OCI-LY1 (cell line): ENCODE measurements around the gene NHERF2.

ENCODE experiments used
- H2AFZ ChIP-seq: fragments of 200-600 bp; sonication (generic), shearing (Covaris generic); 2 replicates; pipeline ENCODE4 v1.6.0; 2014; ENCODE audit warnings: antibody characterized with exemption, mild to moderate bottlenecking, low read length
- H3F3A ChIP-seq: fragments of 200-600 bp; sonication (generic), shearing (Covaris generic); 2 replicates; pipeline ENCODE4 v1.6.0; 2014; ENCODE audit warnings: mild to moderate bottlenecking, antibody characterized with exemption, low read length, moderate library complexity; ENCODE audit not compliant: insufficient read depth
- H3K27ac ChIP-seq: fragments of 200-600 bp; sonication (generic); 2 replicates; pipeline ENCODE4 v1.5.1; 2014; ENCODE audit warnings: low read length, mixed run types, mild to moderate bottlenecking, low read depth; ENCODE audit not compliant: poor library complexity, severe bottlenecking
- H3K27me3 ChIP-seq: fragments of 200-600 bp; sonication (generic); 2 replicates; pipeline ENCODE4 v1.6.0; 2014; ENCODE audit warnings: antibody characterized with exemption, mild to moderate bottlenecking, low read length, moderate library complexity; ENCODE audit not compliant: insufficient read depth
- H3K36me3 ChIP-seq: fragments of 200-600 bp; sonication (generic); 2 replicates; pipeline ENCODE4 v1.6.1; 2014; ENCODE audit warnings: mild to moderate bottlenecking, antibody characterized with exemption, low read length, moderate library complexity, mixed read lengths; ENCODE audit not compliant: insufficient read depth
- H3K4me1 ChIP-seq: fragments of 200-600 bp; sonication (generic); 2 replicates; pipeline ENCODE4 v1.5.1; 2014; ENCODE audit warnings: mild to moderate bottlenecking, low read length, moderate library complexity; ENCODE audit not compliant: insufficient read depth, severe bottlenecking
- H3K4me2 ChIP-seq: fragments of 200-600 bp; sonication (generic), shearing (Covaris generic); 2 replicates; pipeline ENCODE4 v1.6.1; 2014; ENCODE audit warnings: low read length
- H3K4me3 ChIP-seq: fragments of 200-600 bp; sonication (generic); 2 replicates; pipeline ENCODE4 v1.5.1; 2014; ENCODE audit warnings: low read length, low read depth, mild to moderate bottlenecking, mixed read lengths; ENCODE audit not compliant: poor library complexity, severe bottlenecking
- H3K79me2 ChIP-seq: fragments of 200-600 bp; shearing (Covaris generic); 2 replicates; pipeline ENCODE4 v1.6.1; 2016; ENCODE audit warnings: mixed run types, low read length, mixed read lengths; ENCODE audit not compliant: insufficient read depth
- H3K9ac ChIP-seq: fragments of 200-600 bp; sonication (generic), shearing (Covaris generic); 2 replicates; pipeline ENCODE4 v1.6.1; 2014; ENCODE audit warnings: mild to moderate bottlenecking, low read length, mixed read lengths
- H3K9me2 ChIP-seq: fragments of 200-600 bp; sonication (generic), shearing (Covaris generic); 2 replicates; pipeline ENCODE4 v1.6.1; 2014; ENCODE audit warnings: low read depth, mild to moderate bottlenecking, low read length, mixed read lengths
- H3K9me3 ChIP-seq: fragments of 200-600 bp; shearing (Covaris generic); 2 replicates; pipeline ENCODE4 v1.6.1; 2014; ENCODE audit warnings: low read length, mixed read lengths
- H4K20me1 ChIP-seq: fragments of 200-600 bp; sonication (generic), shearing (Covaris generic); 2 replicates; pipeline ENCODE4 v1.6.0; 2016; ENCODE audit warnings: mild to moderate bottlenecking, low read length; ENCODE audit not compliant: insufficient read depth
- EZH2 ChIP-seq: fragments of 200-600 bp; sonication (generic), shearing (Covaris generic); IDR thresholded peaks from 2 replicates; pipeline ENCODE4 v1.8.0; 2017; ENCODE audit warnings: borderline replicate concordance, mixed run types, mild to moderate bottlenecking, antibody characterized with exemption, low read length, moderate library complexity, mixed read lengths
- TF ChIP-seq, protein P1 (sequence below): fragments of 200-600 bp; sonication (generic), shearing (Covaris generic); IDR thresholded peaks from 2 replicates; pipeline ENCODE4 v1.5.1; 2017; ENCODE audit warnings: mild to moderate bottlenecking, antibody characterized with exemption, low read length, moderate library complexity, mixed read lengths

Gene NHERF2

DNA sequence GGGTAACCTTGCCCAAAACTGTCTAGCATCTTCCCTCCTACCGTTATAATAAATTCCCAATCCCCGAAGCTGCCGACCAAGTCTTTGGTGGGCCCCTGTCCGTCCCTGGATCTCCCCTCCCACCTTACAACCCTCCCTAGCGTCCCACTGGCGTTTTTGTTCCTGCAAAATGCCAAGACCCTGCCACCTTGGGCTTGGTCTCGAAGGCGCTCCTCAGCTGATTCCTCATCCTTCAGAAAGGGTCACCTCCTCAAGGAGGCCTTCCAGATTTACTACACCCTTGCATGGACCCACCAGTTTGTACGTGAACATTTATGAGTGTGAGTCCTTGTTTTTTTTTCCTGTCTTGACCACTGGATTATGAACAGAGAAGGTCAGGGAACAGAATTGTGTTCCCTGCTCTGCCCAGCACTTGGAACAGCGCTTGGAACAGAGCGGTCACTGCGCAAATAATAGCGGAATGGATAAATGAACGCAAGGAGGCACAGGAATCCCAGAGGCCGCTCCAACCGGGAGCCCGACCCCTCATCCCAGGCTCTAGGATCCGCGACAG is 43.6 kb upstream of the NHERF2 start:
- Histone ChIP-seq H3K27me3 (no peaks in the 10 kb centered on the region; the same call in 1 of the 2 replicates), H3K79me2 (no peaks in the 10 kb centered on the region), H3K4me1 (peaks cover 22% of the 10 kb centered on the region), H3K4me3 (peak overlapping the region; percentile 66), H4K20me1 (no peaks in the 10 kb centered on the region), H3F3A (no peaks in the 10 kb centered on the region), H3K27ac (no peak overlapping the region), H3K9ac (no peak overlapping the region), H3K9me3 (no peaks in the 10 kb centered on the region), H3K36me3 (peaks cover 22% of the 10 kb centered on the region), H3K4me2 (peak overlapping the region; percentile 87), H3K9me2 (no peaks in the 10 kb centered on the region), H2AFZ (no peak overlapping the region)
- TF ChIP-seq EZH2: no peak
- TF ChIP-seq, protein P1, sequence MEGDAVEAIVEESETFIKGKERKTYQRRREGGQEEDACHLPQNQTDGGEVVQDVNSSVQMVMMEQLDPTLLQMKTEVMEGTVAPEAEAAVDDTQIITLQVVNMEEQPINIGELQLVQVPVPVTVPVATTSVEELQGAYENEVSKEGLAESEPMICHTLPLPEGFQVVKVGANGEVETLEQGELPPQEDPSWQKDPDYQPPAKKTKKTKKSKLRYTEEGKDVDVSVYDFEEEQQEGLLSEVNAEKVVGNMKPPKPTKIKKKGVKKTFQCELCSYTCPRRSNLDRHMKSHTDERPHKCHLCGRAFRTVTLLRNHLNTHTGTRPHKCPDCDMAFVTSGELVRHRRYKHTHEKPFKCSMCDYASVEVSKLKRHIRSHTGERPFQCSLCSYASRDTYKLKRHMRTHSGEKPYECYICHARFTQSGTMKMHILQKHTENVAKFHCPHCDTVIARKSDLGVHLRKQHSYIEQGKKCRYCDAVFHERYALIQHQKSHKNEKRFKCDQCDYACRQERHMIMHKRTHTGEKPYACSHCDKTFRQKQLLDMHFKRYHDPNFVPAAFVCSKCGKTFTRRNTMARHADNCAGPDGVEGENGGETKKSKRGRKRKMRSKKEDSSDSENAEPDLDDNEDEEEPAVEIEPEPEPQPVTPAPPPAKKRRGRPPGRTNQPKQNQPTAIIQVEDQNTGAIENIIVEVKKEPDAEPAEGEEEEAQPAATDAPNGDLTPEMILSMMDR: no peak

DNA sequence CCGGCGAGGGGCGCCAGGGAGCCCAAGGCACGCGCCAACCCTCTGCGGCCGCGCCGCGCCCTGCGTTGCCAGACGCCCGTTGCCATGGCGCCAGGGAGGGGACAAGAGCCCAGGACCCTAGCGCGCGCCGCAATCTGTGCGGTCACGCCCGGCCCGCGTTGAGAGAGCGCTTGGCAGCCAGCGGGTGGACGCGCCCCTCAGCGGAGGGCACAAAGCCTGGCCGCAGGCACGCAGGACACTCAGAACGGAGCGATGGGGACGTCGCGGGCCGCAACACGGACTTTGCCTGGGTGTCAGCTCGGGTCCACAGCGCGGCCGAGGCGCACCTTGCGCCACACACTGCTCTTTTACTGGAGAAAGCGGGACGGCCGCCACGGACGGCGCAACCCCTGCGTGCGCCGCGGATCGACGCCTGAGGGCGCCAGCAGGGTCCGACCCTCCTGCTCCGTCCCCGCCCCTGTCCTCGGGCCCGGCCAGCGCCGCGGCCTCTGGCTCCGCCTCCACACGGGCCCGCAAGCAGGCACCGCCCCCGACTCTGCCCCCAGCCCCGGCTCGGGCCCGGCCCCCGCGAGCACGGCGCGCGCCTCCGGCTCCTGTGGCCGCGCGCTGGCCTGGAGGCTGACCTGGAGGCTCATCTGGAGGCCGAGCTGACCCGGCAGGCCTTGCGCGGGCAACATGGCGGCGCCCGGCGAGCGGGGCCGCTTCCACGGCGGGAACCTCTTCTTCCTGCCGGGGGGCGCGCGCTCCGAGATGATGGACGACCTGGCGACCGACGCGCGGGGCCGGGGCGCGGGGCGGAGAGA is 43.0 kb upstream of the NHERF2 start, which contains the start of gene GFER:
TSS of gene GFER (plus strand) at position 650 of the 803 bp plus-strand sequence. CDS start at position 676, 26 bp downstream.
- Histone ChIP-seq H3K4me2 (peak within 1 kb of the TSS; percentile 87), H3K27ac (no peak within 1 kb of the TSS), H4K20me1 (no peaks in the 10 kb centered on the region), H3K36me3 (peaks cover 15% of the 10 kb centered on the region), H3K9me2 (no peaks in the 10 kb centered on the region), H3K79me2 (no peaks in the 10 kb centered on the region), H3K9me3 (no peaks in the 10 kb centered on the region), H2AFZ (no peak within 1 kb of the TSS), H3F3A (no peaks in the 10 kb centered on the region), H3K27me3 (no peaks in the 10 kb centered on the region; the same call in 1 of the 2 replicates), H3K9ac (peak within 1 kb of the TSS; percentile 66), H3K4me3 (peak within 1 kb of the TSS; percentile 66), H3K4me1 (peaks cover 22% of the 10 kb centered on the region)
- TF ChIP-seq, protein P1: peak; percentile 33; the same call in 1 of the 2 replicates
- TF ChIP-seq EZH2: no peak

DNA sequence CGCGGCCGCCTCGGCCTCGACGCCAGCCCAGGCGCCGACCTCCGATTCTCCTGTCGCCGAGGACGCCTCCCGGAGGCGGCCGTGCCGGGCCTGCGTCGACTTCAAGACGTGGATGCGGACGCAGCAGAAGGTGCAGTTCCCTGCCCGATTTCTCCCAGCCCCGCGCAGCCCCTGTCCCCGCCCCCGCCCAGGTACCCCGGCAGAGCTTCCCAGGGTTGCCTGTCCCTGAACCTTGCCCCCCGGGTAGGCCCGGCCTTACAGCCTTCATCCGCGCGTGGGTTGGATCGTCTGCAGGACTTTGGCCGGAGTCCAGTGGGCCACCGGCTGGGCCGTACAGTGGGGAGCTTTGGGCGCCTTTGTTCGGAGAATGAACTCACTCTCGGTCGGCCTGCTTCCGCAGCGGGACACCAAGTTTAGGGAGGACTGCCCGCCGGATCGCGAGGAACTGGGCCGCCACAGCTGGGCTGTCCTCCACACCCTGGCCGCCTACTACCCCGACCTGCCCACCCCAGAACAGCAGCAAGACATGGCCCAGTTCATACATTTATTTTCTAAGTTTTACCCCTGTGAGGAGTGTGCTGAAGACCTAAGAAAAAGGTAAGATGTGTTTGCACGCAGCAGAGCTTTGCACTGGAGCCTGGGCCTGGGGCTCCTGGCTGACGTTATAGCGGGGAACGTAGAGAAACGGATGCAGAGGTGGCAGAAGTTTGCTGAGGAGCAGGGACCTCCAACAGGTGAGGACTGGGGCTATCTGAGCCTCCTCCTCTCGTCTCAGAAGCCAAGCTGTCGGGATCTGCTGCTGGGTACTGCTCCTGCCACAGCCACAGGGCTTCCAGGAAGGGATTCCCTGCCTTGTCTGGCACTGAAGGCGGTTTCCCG is 42.1 kb upstream of the NHERF2 start:
- TF ChIP-seq EZH2: no peak
- TF ChIP-seq, protein P1: no peak
- Histone ChIP-seq H3K27ac (no peak overlapping the region), H2AFZ (no peak overlapping the region), H3F3A (no peaks in the 10 kb centered on the region; the same call in 1 of the 2 replicates), H3K27me3 (peaks cover 6% of the 10 kb centered on the region; the same call in 1 of the 2 replicates), H3K9ac (peak overlapping the region; percentile 66), H3K9me3 (no peaks in the 10 kb centered on the region), H3K4me1 (peaks cover 18% of the 10 kb centered on the region), H3K36me3 (peaks cover 13% of the 10 kb centered on the region), H3K4me3 (peak overlapping the region; percentile 66), H3K79me2 (no peaks in the 10 kb centered on the region), H4K20me1 (no peaks in the 10 kb centered on the region), H3K4me2 (peak overlapping the region; percentile 87), H3K9me2 (no peaks in the 10 kb centered on the region)
